Measurements from ENCODE around the gene SEC11C.

DNA sequence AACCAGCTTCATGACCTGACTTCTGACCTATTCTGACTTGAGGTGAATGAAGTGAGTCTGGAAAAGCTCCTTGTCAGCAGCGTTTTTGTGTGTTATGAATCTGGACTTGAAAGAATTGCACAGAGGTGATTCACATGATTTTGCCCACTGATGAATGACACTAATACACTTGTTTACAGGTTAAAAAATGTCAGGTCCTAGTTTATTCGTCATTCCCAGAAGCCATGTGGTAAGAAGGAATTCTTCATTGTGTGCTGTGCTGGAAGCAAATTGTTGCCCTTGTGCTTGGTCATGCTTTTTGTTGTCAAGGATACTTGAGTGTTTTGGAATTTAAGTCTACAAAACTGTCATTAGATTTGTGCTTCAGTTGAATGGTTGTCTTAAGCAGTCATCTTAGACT, 15.5 kb downstream of the SEC11C start:
- TF ChIP-seq, protein P1, sequence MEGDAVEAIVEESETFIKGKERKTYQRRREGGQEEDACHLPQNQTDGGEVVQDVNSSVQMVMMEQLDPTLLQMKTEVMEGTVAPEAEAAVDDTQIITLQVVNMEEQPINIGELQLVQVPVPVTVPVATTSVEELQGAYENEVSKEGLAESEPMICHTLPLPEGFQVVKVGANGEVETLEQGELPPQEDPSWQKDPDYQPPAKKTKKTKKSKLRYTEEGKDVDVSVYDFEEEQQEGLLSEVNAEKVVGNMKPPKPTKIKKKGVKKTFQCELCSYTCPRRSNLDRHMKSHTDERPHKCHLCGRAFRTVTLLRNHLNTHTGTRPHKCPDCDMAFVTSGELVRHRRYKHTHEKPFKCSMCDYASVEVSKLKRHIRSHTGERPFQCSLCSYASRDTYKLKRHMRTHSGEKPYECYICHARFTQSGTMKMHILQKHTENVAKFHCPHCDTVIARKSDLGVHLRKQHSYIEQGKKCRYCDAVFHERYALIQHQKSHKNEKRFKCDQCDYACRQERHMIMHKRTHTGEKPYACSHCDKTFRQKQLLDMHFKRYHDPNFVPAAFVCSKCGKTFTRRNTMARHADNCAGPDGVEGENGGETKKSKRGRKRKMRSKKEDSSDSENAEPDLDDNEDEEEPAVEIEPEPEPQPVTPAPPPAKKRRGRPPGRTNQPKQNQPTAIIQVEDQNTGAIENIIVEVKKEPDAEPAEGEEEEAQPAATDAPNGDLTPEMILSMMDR (IDR thresholded peaks at IDR 0.05), result no peak
- TF ChIP-seq EZH2 (IDR thresholded peaks at IDR 0.05) (no peak), EZH2phosphoT487 (IDR thresholded peaks at IDR 0.05) (no peak)

All from neural progenitor cell (in vitro differentiated cells).